ENCODE measurements around the gene PARD3B. TPM values are rescaled to one million over a fixed set of nuclear protein-coding genes. Genes with fewer than 3 reads are reported as not detected.

Gene PARD3B
- polyA plus RNA-seq, 3 donors = not detected

DNA sequence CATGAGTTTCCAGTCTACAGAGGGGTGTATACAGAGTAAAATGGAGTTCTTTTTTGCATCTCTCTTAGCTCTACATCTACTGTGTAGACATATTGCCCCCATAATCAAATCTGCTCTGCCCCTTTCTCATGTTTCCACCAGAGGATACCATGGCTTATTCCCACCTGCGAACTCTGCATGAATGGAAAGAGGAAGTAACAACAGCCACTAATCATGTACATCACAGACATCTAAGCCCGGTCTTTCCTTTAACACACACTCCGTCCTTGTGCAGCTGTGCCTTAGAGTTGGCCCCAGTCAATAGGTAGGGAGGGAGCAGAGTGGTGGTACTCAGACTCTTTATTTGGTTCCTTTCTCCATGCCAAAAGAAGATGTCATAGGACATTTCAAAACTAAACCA, 989.7 kb downstream of the PARD3B start:
- WGBS (ENCODE audit: insufficient coverage) = no CpG with 5 or more reads among the region's 3 CpGs
- intact Hi-C loops (cut with micrococcal nuclease) = no loop called here

DNA sequence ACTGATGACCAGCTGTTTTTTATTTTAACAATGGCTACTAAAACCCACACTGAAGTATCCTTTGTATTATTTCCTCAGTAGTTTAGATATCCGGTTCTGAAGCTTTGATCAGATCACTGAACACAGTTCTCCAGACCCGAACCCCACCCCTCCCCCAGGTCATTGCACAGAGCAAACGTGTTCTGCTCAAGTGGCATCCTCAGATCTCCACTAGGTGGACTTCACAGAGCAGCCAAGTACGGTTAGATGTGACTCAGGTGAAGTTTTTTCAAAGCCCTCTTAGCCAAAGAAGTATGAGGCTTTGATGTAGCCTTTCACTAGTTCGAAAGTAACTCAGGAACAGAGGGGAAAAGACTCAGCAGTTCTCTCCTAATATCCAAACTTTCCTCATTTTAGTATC, 994.3 kb downstream of the PARD3B start:
- Histone ChIP-seq H3K79me2 (ENCODE audit: insufficient read depth, low read length) (no peaks in the 10 kb centered on the region), H3K27me3 (ENCODE audit: control insufficient read depth in 2 of 2, insufficient read depth in 2 of 2, low read length in 2 of 2) (no peaks in the 10 kb centered on the region), H3K4me2 (replicated peaks; ENCODE audit: extremely low read depth, low read length, poor library complexity, severe bottlenecking) (peak overlapping the region; percentile 70), H4K20me1 (ENCODE audit: insufficient read depth, low read length) (no peaks in the 10 kb centered on the region), H3K36me3 (replicated peaks in 1 of 2; ENCODE audit: control insufficient read depth in 1 of 2, insufficient read depth in 2 of 2, low read length in 2 of 2) (no peaks in the 10 kb centered on the region), H3K27ac (ENCODE audit: low read depth in 1 of 2, low read length in 2 of 2) (peak overlapping the region in 1 of 2 donors; percentile 18), H3K9me3 (replicated peaks in 1 of 2; ENCODE audit: control insufficient read depth in 1 of 2, insufficient read depth in 1 of 2, low read length in 2 of 2) (no peaks in the 10 kb centered on the region), H3K4me3 (replicated peaks in 1 of 3; ENCODE audit: low read depth in 2 of 3, low read length in 3 of 3) (peak overlapping the region in 1 of 3 experiments; percentile 58), H3K4me1 (ENCODE audit: control insufficient read depth in 1 of 2, insufficient read depth in 2 of 2, low read length in 2 of 2) (peaks cover 32 to 37% of the 10 kb centered on the region in 2 donors), H3K9ac (ENCODE audit: insufficient read depth, low read length, poor library complexity, severe bottlenecking) (no peak overlapping the region), H2AFZ (ENCODE audit: insufficient read depth, low read depth, low read length, poor library complexity, severe bottlenecking) (no peak overlapping the region)
- 100% methylated on average over 2 of the region's 5 CpGs for WGBS (ENCODE audit: insufficient coverage)
- Mint-ChIP-seq H3K27ac (peak overlapping the region in 2 of 7 donors; percentile 3 to 10), H3K36me3 (peaks cover 0 to 2% of the 10 kb centered on the region in 2 donors), H3K4me3 (peak overlapping the region in 1 of 2 donors; percentile 87), H3K4me1 (peaks cover 40% of the 10 kb centered on the region), H3K27me3 (ENCODE audit: low read depth in 3 of 3) (peaks cover 0 to 6% (median 3%) of the 10 kb centered on the region in 3 donors), H3K9me3 (no peaks in the 10 kb centered on the region)
- TF ChIP-seq, protein P1, sequence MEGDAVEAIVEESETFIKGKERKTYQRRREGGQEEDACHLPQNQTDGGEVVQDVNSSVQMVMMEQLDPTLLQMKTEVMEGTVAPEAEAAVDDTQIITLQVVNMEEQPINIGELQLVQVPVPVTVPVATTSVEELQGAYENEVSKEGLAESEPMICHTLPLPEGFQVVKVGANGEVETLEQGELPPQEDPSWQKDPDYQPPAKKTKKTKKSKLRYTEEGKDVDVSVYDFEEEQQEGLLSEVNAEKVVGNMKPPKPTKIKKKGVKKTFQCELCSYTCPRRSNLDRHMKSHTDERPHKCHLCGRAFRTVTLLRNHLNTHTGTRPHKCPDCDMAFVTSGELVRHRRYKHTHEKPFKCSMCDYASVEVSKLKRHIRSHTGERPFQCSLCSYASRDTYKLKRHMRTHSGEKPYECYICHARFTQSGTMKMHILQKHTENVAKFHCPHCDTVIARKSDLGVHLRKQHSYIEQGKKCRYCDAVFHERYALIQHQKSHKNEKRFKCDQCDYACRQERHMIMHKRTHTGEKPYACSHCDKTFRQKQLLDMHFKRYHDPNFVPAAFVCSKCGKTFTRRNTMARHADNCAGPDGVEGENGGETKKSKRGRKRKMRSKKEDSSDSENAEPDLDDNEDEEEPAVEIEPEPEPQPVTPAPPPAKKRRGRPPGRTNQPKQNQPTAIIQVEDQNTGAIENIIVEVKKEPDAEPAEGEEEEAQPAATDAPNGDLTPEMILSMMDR (IDR thresholded peaks at IDR 0.05) = no peak
- no peak for DNase-seq
- intact Hi-C loops (cut with micrococcal nuclease) = no loop called here

More for the DNA sequence above, 989.7 kb downstream of the PARD3B start:
- no peak overlapping the region for H3K27ac ChIP-seq (ENCODE audit: low read depth in 1 of 2, low read length in 2 of 2)
- no peaks in the 10 kb centered on the region for H3K36me3 Mint-ChIP-seq
- H3K4me3 Mint-ChIP-seq = no peak overlapping the region
- H3K27me3 ChIP-seq (ENCODE audit: control insufficient read depth in 2 of 2, insufficient read depth in 2 of 2, low read length in 2 of 2) = no peaks in the 10 kb centered on the region
- H3K4me1 Mint-ChIP-seq = peaks cover 20% of the 10 kb centered on the region
- no peak overlapping the region for H3K27ac Mint-ChIP-seq
- H3K4me1 ChIP-seq (ENCODE audit: control insufficient read depth in 1 of 2, insufficient read depth in 2 of 2, low read length in 2 of 2) = peaks cover 8 to 9% of the 10 kb centered on the region in 2 donors
- no peaks in the 10 kb centered on the region for H3K9me3 Mint-ChIP-seq
- no peak overlapping the region for H3K4me2 ChIP-seq (replicated peaks; ENCODE audit: extremely low read depth, low read length, poor library complexity, severe bottlenecking)
- no peak overlapping the region for H3K4me3 ChIP-seq (replicated peaks in 1 of 3; ENCODE audit: low read depth in 2 of 3, low read length in 3 of 3)
- no peaks in the 10 kb centered on the region for H3K9me3 ChIP-seq (replicated peaks in 1 of 2; ENCODE audit: control insufficient read depth in 1 of 2, insufficient read depth in 1 of 2, low read length in 2 of 2)
- H3K9ac ChIP-seq (ENCODE audit: insufficient read depth, low read length, poor library complexity, severe bottlenecking) = no peak overlapping the region
- no peak for DNase-seq
- no peaks in the 10 kb centered on the region for H4K20me1 ChIP-seq (ENCODE audit: insufficient read depth, low read length)
- H3K27me3 Mint-ChIP-seq (ENCODE audit: low read depth in 3 of 3) = peaks cover 5 to 13% (median 9%) of the 10 kb centered on the region in 3 donors
- H2AFZ ChIP-seq (ENCODE audit: insufficient read depth, low read depth, low read length, poor library complexity, severe bottlenecking) = no peak overlapping the region
- TF ChIP-seq, protein P1 (IDR thresholded peaks at IDR 0.05) = no peak
- no peaks in the 10 kb centered on the region for H3K36me3 ChIP-seq (replicated peaks in 1 of 2; ENCODE audit: control insufficient read depth in 1 of 2, insufficient read depth in 2 of 2, low read length in 2 of 2)
- no peaks in the 10 kb centered on the region for H3K79me2 ChIP-seq (ENCODE audit: insufficient read depth, low read length)

Data from CD14-positive monocyte (primary cell).